ENCODE results near the gene NISCH. TPM values are rescaled to one million over a fixed set of nuclear protein-coding genes. Genes with fewer than 3 reads are reported as not detected.

The NISCH gene
- total RNA-seq, 2 donors from 2014 or later, result 75.2 to 123 TPM

GRCh38 chr3:52440249-52440551 lies 15.2 kb upstream of the NISCH start:
- H3K27ac Mint-ChIP-seq, result no peak overlapping the region
- no peak for ATAC-seq (replicated peaks)

DNA sequence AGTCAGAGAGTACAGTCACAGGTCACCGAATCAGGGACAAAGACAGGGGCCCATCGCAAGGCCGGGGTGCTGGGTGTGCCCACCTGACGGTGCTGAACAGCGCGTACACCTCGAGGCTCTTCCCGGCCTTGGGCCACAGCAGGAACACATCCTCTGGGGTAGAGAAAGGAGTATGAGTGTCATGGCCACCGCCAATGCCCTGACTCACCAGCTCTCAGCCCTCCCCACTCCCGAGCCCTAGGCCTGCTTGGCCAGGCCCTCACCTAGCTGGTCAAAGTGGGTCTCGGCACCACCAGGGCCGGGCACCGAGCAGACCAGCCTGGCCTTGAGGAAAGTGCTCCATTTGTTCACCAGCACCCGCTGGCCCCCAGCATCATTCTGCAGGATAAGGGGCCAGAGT lies 14.7 kb upstream of the NISCH start:
- Mint-ChIP-seq H3K4me3 (no peak overlapping the region), H3K27me3 (no peaks in the 10 kb centered on the region), H3K9me3 (no peaks in the 10 kb centered on the region), H3K4me1 (no peaks in the 10 kb centered on the region), H3K27ac (no peak overlapping the region), H3K36me3 (ENCODE audit: low read depth) (no peaks in the 10 kb centered on the region)
- no peak for ATAC-seq (replicated peaks)

More at GRCh38 chr3:52440249-52440551, 15.2 kb upstream of the NISCH start:
- Mint-ChIP-seq H3K27me3 (no peaks in the 10 kb centered on the region), H3K36me3 (ENCODE audit: low read depth) (no peaks in the 10 kb centered on the region), H3K4me1 (no peaks in the 10 kb centered on the region), H3K9me3 (no peaks in the 10 kb centered on the region), H3K4me3 (no peak overlapping the region)

- H3K36me3 Mint-ChIP-seq (ENCODE audit: low read depth), result no peaks in the 10 kb centered on the region
- H3K4me3 Mint-ChIP-seq, result no peak overlapping the region
- H3K4me1 Mint-ChIP-seq, result no peaks in the 10 kb centered on the region
- ATAC-seq (replicated peaks), result no peak
- H3K27ac Mint-ChIP-seq, result no peak overlapping the region
- H3K9me3 Mint-ChIP-seq, result no peaks in the 10 kb centered on the region
- no peaks in the 10 kb centered on the region for H3K27me3 Mint-ChIP-seq
Observed at GRCh38 chr3:52441091-52441771, 14.2 kb upstream of the NISCH start.

DNA sequence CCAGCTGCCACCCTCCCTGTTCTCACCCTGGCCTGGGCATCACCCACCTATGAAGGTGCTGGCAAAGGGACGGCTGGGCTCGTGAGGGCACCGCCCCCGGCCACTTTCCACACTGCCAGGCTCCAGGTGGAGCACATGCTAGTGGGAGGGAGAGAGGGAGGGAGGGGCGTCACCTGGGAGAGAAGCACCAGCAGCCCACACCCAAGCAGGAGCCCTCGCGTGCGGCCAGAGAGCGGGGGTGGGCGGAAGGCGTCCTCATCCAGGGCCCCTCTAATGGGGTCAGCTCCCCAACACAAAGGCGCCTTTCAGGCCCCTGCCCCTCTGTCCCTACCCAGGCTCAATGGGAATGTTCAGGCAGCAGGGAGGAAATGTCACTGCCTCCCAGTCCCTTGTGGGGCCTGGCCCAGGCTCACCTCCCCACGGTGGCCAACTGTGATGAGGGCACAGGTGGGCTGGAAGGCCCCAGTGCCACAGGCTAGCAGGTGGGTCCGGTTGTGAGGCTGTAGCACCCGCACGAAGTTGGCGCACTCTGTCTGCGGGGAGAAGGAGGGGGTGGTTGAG lies 13.6 kb upstream of the NISCH start:
- Mint-ChIP-seq H3K27ac (no peak overlapping the region), H3K36me3 (ENCODE audit: low read depth) (no peaks in the 10 kb centered on the region), H3K4me3 (no peak overlapping the region), H3K4me1 (peaks cover under 1% of the 10 kb centered on the region), H3K9me3 (no peaks in the 10 kb centered on the region), H3K27me3 (no peaks in the 10 kb centered on the region)
- no peak for ATAC-seq (replicated peaks)

DNA sequence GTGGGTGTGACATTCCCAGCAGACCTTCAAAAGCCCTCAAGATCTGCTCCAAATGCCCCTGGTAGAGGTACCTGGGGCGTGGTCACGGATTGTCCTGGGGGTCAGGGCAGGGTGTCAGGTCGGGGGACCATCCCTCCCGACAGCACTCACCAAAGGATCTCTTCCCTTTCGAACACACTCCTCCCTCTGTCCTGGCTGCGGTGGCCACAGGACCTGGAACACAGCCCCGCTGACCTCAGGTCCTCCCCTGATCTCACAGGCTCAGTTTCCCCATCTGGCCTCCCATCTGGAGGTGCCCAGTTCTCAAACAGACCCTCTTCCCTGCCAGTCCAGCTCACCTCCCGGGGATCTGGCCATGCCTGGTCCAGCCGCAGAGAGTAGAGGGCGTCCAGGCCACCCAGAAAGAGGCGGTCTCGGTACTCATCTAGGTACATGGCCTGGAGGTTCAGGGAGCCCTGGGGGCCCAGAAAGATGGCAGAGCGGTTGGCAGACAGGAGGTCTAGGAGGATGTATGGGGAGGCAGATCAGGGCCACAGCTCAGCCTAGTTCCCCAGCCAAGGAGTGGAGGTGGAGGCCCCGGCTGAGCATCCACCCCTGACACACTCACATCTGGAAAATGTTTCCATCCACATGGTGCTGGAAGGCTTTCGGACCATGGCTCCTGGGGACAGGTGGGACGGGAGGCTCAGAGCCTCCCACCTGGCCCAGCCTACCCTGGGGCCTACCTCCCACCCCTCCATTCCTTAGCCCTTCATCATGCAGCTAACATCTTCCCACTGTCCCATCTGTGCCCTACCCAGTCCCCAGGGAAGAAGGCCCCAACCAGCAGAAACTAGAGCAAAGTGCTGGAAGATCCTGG lies 12.8 kb upstream of the NISCH start:
- H3K27ac Mint-ChIP-seq, result peak overlapping the region; percentile 17
- H3K4me3 Mint-ChIP-seq, result no peak overlapping the region
- no peaks in the 10 kb centered on the region for H3K36me3 Mint-ChIP-seq (ENCODE audit: low read depth)

GRCh38 chr3:52443268-52443610 lies 12.2 kb upstream of the NISCH start:
- Mint-ChIP-seq H3K36me3 (ENCODE audit: low read depth) (no peaks in the 10 kb centered on the region), H3K4me1 (peaks cover 5% of the 10 kb centered on the region), H3K27me3 (no peaks in the 10 kb centered on the region), H3K9me3 (no peaks in the 10 kb centered on the region), H3K4me3 (no peak overlapping the region), H3K27ac (no peak overlapping the region)
- ATAC-seq (replicated peaks), result no peak

More for the DNA sequence above, 12.8 kb upstream of the NISCH start:
- peaks cover 5% of the 10 kb centered on the region for H3K4me1 Mint-ChIP-seq
- no peaks in the 10 kb centered on the region for H3K9me3 Mint-ChIP-seq
- H3K27me3 Mint-ChIP-seq, result no peaks in the 10 kb centered on the region
- no peak for ATAC-seq (replicated peaks)

- peak overlapping the region; percentile 17 for H3K4me3 Mint-ChIP-seq
- no peak overlapping the region for H3K27ac Mint-ChIP-seq
- no peaks in the 10 kb centered on the region for H3K36me3 Mint-ChIP-seq (ENCODE audit: low read depth)
- H3K9me3 Mint-ChIP-seq, result no peaks in the 10 kb centered on the region
- no peaks in the 10 kb centered on the region for H3K27me3 Mint-ChIP-seq
- peaks cover 5% of the 10 kb centered on the region for H3K4me1 Mint-ChIP-seq
- no peak for ATAC-seq (replicated peaks)
Observed at GRCh38 chr3:52443791-52444687, 11.4 kb upstream of the NISCH start.

DNA sequence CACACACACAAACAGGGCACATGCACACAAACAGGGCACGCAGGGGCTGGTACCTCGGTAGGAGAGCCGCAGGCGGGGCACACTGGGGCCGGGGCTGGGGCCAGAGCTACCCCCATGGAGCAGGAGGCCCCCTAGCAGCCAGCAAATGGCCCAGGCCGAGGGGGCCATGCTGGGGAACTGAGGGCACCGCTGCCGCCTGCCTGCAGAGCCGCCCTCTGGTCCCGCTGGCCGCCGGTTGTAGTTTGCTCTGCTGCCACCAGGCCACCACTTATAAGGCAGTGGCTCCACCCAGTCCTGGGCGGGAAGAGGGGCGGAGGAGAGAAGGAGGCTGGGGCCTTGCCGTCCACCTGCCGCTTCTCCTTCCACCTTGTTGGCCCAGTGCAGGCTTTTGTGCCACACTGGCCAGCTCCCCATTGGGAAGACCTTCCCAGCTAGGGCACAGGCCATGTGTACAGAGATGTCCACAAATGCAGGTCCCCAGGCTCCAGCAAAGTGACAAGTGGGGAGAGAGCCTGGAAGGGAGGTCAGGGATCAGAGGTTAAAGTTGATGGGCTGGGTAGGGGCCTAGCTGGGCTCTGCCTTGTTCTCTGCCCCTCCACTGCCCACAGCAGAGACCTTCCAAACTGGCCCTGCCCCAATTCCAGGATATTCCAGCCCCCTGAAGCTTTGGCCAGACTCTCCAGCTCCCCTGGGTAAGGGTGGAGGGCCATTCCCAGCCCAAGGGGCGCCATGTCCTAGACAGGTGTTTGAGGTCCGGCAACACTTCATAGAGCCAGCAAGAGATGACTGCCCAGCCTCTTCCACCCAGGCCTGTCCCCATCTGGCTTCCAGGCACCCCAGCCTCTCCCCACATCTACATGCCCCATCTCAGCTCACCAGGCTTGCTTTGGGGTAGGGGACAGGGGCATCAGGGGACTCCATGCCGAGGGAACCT lies 10.3 kb upstream of the NISCH start, which contains the start of gene SEMA3G:
Gene SEMA3G (minus strand): TSS at position 244 of the 934 bp plus-strand sequence. CDS start 76 bp downstream, at position 168.
- peaks cover 5% of the 10 kb centered on the region for H3K4me1 Mint-ChIP-seq
- H3K9me3 Mint-ChIP-seq, result no peaks in the 10 kb centered on the region

GRCh38 chr3:52446042-52446441 lies 9.4 kb upstream of the NISCH start:
- no peak overlapping the region for H3K4me3 Mint-ChIP-seq
- no peak overlapping the region for H3K27ac Mint-ChIP-seq
- H3K27me3 Mint-ChIP-seq, result no peaks in the 10 kb centered on the region
- H3K36me3 Mint-ChIP-seq (ENCODE audit: low read depth), result no peaks in the 10 kb centered on the region
- ATAC-seq (replicated peaks), result no peak
- no peaks in the 10 kb centered on the region for H3K9me3 Mint-ChIP-seq
- H3K4me1 Mint-ChIP-seq, result peaks cover 5% of the 10 kb centered on the region

More for the DNA sequence above, 10.3 kb upstream of the NISCH start, which contains the start of gene SEMA3G:
- Mint-ChIP-seq H3K4me3 (peak within 1 kb of the TSS; percentile 17), H3K27ac (peak within 1 kb of the TSS; percentile 61), H3K36me3 (ENCODE audit: low read depth) (no peaks in the 10 kb centered on the region), H3K27me3 (no peaks in the 10 kb centered on the region)
- peak; percentile 96 for ATAC-seq (replicated peaks)

DNA sequence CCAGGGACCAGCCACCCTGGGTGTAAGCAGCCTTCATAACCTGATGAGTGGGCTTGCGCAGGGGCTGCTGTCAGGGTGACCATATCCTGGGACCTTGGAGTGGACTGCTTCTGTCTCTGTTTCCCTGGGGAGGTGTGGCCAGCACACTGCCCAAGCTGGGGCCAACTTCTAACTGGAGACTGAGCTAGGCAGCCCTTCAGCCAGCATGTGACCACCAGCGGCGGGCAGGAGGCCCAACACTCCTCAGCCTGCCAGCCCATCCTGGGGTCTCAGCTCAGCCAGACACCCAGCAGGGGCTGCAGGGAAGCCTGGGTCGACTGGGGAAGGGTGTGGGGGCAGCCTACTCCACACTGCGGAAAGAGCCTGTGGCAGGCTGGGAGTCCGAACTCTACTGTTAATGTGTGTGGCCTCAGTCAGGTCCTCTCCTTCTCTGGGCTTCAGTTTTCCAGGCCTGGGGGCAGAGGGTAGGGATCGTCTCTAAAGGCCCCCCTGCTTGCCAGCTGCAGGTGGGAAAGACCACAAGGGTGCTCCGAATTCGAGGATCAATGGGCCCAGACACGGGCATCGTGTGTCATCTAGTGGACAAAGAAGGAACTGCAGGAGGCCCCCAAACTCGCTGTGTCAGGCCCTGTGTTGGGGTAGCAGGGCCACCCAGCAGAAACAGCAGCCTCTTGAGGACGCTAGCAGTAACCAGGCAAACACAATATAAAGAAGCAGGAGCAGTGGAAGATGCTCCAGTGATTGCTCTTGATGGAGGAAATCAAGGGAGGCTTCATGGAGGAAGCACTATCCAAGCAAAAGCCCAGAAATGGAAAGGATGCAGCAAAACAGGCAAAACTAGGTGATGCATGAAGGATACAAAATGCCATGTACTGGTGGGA lies 8.5 kb upstream of the NISCH start:
- ATAC-seq (replicated peaks), result peak; percentile 65
- Mint-ChIP-seq H3K9me3 (no peaks in the 10 kb centered on the region), H3K27me3 (no peaks in the 10 kb centered on the region), H3K4me3 (no peak overlapping the region), H3K4me1 (peaks cover 5% of the 10 kb centered on the region), H3K36me3 (ENCODE audit: low read depth) (no peaks in the 10 kb centered on the region), H3K27ac (peak overlapping the region; percentile 71)

GRCh38 chr3:52447512-52448355 lies 7.7 kb upstream of the NISCH start:
- Mint-ChIP-seq H3K27me3 (no peaks in the 10 kb centered on the region), H3K4me3 (no peak overlapping the region), H3K27ac (peak overlapping the region; percentile 71), H3K36me3 (ENCODE audit: low read depth) (no peaks in the 10 kb centered on the region), H3K4me1 (peaks cover 5% of the 10 kb centered on the region), H3K9me3 (no peaks in the 10 kb centered on the region)
- ATAC-seq (replicated peaks), result no peak

All from activated T-helper 17 cell treated with anti-CD3 and anti-CD28 coated beads, Interleukin-2, amount 50 U/mL, for 72 hours (primary cell).